Colonic mucosa (tissue), 4 donors: ENCODE data around the gene LSP1. TPM values are rescaled to one million over a fixed set of nuclear protein-coding genes. Genes with fewer than 3 reads are reported as not detected.
"Not testable (repeated sequence)": the region's sequence is repeated elsewhere in the genome, so short reads cannot be mapped to it uniquely, and the experiment has no call there.

ENCODE experiments used
- DNase-seq: peaks from one replicate; pipeline ENCODE4 v3.0.0-alpha.2; 2020
- H3K27ac ChIP-seq: fragments of 200-600 bp; one replicate; pipeline ENCODE4 v1.8.0; 2021
- H3K27me3 ChIP-seq: fragments of 200-600 bp; one replicate; pipeline ENCODE4 v1.8.0; 2021
- H3K36me3 ChIP-seq: fragments of 200-600 bp; one replicate; pipeline ENCODE4 v1.8.0; 2021
- H3K4me1 ChIP-seq: fragments of 200-600 bp; one replicate; pipeline ENCODE4 v1.8.0; 2021; ENCODE audit warnings: mild to moderate bottlenecking
- H3K4me3 ChIP-seq: fragments of 200-600 bp; one replicate; pipeline ENCODE4 v1.8.0; 2021
- H3K9ac ChIP-seq, 2 donors: one replicate each; pipeline ENCODE4 v1.7.0; 2013; ENCODE audit warnings: control low read depth in 2 of 2, low read depth in 2 of 2, low read length in 2 of 2
- H3K9me3 ChIP-seq: fragments of 200-600 bp; one replicate; pipeline ENCODE4 v1.8.0; 2021
- intact Hi-C: fragments of 100-400 bp; cut with DNase I; formaldehyde crosslinking; loops from one replicate; pipeline ENCODE4 v1.14.1; 2022
- total RNA-seq, 2 donors: library from RNA; stranded (reverse); fragmentation: NEBNext Ultra II Directional in 1 of 2; extraction: Animal tissue kit (Norgen Biotek cat#: 25700) in 1 of 2; gene quantifications; one replicate each; pipeline ENCODE4 v1.2.1, GENCODE V29; 2021
- TF ChIP-seq, protein P1 (sequence below): fragments of 200-600 bp; IDR thresholded peaks from one replicate; pipeline ENCODE4 v1.8.0; 2022; ENCODE audit warnings: antibody characterized with exemption, mild to moderate bottlenecking
- donor health status: healthy.
- donor health status: DM: no; HTN: no; CAD: no.
- donor health status: DM: no; HTN: no; CAD: no.

The LSP1 gene
- total RNA-seq, 2 donors from 2014 or later: 18.9 to 23.0 TPM

DNA sequence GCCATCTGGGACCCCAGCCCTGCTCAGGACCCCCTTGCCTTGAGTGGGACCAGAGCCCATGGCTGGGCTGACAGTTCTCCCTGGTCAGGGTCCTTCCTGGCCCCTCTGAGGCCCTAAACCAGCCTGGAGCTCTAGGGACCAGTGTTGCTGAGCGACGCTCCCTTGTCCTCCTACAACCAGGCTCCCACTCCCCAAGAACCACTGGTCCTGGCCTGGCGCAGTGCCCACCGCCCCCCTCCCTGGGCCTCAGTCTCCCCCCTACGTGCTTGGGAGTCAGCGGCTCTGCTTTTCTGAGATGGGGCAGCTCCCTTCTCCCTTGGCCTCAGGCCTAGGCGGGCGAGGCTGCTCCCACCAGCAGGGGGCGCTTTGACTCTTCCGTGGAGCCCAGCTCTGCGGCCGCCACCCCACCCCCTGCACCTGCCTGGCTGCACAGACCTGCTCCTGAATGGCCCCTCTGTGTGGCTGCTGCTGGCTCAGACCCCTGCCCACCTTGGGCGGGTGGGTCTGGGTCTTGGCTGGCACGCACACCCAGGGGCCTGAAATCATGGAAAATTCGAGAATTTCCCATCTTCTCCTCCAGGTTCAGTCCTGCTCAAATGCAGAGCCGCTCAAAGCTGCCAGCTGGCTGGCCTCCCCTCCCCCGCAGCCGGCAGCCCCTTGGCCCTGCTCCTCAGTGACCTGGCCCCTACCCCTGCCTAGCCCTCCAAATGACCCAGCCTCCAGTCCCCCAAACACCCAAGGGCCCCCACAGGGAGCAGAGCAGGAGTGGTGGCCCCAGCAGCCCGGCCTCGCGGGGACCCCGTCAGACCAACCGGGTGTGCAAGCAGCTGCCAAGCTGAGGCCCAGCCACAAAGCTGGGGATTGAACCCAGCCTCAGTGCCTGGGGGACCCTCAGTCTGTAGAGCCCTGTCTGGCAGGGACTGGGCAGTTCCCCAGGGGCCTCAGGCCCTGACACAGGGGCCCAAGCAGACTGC lies 29.7 kb downstream of the LSP1 start:
- DNase-seq: peak; percentile 81
- H3K4me3 ChIP-seq: no peak overlapping the region
- intact Hi-C loops: loop anchor here (5.0 kb wide), 1 partner anchor 270 kb away; no protein-coding TSS in a partner anchor
- H3K9me3 ChIP-seq: no peaks in the 10 kb centered on the region
- no peaks in the 10 kb centered on the region for H3K36me3 ChIP-seq
- no peak overlapping the region for H3K9ac ChIP-seq
- H3K27me3 ChIP-seq: no peaks in the 10 kb centered on the region
- peak overlapping the region; percentile 22 for H3K27ac ChIP-seq
- TF ChIP-seq, protein P1, sequence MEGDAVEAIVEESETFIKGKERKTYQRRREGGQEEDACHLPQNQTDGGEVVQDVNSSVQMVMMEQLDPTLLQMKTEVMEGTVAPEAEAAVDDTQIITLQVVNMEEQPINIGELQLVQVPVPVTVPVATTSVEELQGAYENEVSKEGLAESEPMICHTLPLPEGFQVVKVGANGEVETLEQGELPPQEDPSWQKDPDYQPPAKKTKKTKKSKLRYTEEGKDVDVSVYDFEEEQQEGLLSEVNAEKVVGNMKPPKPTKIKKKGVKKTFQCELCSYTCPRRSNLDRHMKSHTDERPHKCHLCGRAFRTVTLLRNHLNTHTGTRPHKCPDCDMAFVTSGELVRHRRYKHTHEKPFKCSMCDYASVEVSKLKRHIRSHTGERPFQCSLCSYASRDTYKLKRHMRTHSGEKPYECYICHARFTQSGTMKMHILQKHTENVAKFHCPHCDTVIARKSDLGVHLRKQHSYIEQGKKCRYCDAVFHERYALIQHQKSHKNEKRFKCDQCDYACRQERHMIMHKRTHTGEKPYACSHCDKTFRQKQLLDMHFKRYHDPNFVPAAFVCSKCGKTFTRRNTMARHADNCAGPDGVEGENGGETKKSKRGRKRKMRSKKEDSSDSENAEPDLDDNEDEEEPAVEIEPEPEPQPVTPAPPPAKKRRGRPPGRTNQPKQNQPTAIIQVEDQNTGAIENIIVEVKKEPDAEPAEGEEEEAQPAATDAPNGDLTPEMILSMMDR: peak; percentile 89
- no peaks in the 10 kb centered on the region for H3K4me1 ChIP-seq

DNA sequence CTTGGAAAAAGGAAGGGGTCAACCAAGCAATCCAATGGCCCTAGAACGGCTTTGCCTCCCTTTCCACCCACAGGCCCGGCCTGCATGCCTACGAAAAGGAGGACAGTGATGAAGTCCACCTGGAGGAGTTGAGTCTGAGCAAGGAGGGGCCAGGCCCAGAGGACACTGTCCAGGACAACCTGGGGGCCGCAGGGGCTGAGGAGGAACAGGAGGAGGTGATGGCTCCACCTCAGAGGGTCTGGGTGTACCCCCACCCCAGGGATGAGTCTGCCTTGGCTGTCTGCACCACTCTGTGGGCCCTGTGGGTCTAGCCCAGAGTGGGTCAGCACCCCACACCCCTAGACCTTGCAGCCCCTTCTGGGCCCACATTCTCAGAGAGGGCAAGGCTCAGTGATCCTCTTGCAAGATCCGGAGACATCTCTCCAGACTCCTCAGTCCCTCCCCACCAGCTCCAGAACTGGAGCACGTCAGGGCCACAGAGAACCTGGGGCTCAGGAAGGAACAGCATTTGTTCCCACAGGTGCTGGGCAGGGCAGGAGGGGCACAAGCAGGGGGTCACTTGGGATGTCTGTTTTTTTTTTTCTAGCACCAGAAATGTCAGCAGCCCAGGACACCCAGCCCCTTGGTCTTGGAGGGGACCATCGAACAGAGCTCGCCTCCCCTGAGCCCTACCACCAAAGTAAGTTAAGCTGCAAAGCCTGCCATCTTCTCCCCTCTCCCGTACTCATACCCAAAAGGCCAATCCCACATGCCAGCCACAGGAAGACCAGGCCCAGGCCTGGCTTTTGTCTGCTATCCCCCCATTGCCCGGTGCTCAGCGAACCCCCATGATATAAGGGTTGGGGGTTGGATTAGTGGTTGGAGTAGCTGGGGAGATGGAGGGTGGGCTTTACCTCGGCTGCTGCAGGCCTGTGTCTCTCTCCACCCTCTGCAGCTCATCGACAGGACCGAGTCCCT lies 30.7 kb downstream of the LSP1 start:
- Histone ChIP-seq H3K36me3 (no peaks in the 10 kb centered on the region), H3K4me3 (no peak overlapping the region), H3K27ac (no peak overlapping the region), H3K27me3 (no peaks in the 10 kb centered on the region), H3K4me1 (no peaks in the 10 kb centered on the region), H3K9ac (no peak overlapping the region), H3K9me3 (no peaks in the 10 kb centered on the region)
- DNase-seq: no peak
- TF ChIP-seq, protein P1: no peak
- intact Hi-C loops: loop anchor here (5.0 kb wide), 1 partner anchor 269 kb away; no protein-coding TSS in a partner anchor

DNA sequence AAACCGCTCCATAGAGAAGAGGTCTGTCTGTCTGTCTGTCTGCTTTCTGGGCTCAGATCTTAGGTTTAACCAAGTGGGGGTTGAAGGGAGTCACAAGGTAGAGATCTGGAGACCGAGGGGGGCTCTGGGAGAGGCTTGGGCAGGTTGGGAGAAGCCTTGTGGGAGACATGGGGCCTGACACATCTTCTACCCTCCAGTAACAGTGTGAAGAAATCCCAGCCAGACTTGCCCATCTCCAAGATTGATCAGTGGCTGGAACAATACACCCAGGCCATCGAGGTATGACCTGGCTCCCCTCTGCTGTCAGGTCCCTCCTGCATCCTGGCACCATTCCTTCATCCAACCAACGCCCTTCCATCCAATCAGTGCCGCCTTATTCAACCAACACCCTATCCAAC lies 31.4 kb downstream of the LSP1 start:
- no peaks in the 10 kb centered on the region for H3K27me3 ChIP-seq
- H3K4me3 ChIP-seq: no peak overlapping the region
- no peaks in the 10 kb centered on the region for H3K36me3 ChIP-seq
- intact Hi-C loops: loop anchor here (5.0 kb wide), 1 partner anchor 268 kb away; no protein-coding TSS in a partner anchor
- H3K9ac ChIP-seq: no peak overlapping the region
- H3K27ac ChIP-seq: no peak overlapping the region
- no peak for DNase-seq
- H3K4me1 ChIP-seq: no peaks in the 10 kb centered on the region
- TF ChIP-seq, protein P1: no peak
- no peaks in the 10 kb centered on the region for H3K9me3 ChIP-seq

DNA sequence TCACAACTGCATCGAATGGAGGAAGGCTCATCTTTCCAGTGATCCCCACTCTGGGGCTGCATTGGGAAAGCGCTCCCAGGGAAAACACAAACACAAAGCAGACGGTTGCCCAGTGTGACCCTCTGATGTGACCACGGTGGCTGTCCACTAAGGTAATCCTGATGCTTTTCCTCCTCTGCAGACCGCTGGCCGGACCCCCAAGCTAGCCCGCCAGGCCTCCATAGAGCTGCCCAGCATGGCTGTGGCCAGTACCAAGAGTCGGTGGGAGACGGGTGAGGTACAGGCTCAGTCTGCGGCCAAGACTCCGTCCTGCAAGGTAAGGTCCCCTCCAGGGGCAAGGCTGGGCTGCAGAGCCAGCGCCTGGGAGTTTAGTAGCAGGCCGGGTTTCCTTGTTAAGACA lies 33.7 kb downstream of the LSP1 start:
- H3K9me3 ChIP-seq, H3K9ac ChIP-seq, DNase-seq, H3K36me3 ChIP-seq, H3K4me1 ChIP-seq, intact Hi-C loops, H3K4me3 ChIP-seq, H3K27me3 ChIP-seq, H3K27ac ChIP-seq: not testable (repeated sequence)

DNA sequence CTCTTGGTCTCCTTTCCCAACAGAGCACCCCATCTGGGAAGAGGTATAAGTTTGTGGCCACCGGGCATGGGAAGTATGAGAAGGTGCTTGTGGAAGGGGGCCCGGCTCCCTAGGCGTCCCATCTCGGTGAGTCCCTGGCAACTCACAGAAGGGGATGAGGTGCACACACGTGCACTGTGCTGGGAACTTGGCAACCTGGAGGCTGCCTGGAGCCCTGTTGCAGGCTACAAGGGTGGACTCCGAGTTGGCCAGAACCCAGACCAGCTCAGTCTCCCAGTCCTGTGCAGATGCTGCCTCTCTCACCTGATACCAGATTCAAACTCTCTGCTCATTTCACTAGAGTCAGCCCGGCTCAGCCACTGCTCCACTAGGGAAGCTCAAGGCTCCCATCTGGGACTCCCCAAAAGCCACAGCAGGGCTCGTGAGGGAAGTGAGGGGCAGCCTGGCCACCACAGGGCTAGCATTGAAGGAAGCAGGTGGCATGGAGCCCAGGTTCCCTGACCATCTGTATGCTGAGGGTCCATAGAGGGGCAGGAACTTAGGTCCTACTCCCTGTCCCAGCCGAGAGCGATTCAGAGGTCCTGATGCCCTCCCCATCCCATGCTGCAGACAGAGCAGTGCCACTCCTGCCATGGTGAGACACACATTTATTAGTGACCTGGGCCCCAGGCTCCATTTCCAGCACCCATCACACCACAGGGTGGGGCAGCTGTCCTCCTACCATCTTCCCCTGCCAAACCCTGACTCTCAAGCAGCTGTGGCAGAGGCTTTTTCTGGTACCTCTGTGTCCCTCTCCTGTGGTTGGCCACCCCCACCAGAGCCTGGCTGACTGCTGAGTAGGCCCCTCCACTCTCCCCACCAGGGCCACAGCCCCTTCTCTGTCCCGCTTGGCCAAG lies 34.8 kb downstream of the LSP1 start:
- Histone ChIP-seq H3K4me1 (no peaks in the 10 kb centered on the region), H3K4me3 (no peak overlapping the region), H3K27ac (no peak overlapping the region), H3K36me3 (no peaks in the 10 kb centered on the region), H3K9ac (no peak overlapping the region), H3K27me3 (no peaks in the 10 kb centered on the region), H3K9me3 (no peaks in the 10 kb centered on the region)
- DNase-seq: no peak
- TF ChIP-seq, protein P1: no peak
- intact Hi-C loops: no loop called here
